ENCODE data around the gene PLCL2.
"Not testable (repeated sequence)": the region's sequence is repeated elsewhere in the genome, so short reads cannot be mapped to it uniquely, and the experiment has no call there.

Gene PLCL2

DNA sequence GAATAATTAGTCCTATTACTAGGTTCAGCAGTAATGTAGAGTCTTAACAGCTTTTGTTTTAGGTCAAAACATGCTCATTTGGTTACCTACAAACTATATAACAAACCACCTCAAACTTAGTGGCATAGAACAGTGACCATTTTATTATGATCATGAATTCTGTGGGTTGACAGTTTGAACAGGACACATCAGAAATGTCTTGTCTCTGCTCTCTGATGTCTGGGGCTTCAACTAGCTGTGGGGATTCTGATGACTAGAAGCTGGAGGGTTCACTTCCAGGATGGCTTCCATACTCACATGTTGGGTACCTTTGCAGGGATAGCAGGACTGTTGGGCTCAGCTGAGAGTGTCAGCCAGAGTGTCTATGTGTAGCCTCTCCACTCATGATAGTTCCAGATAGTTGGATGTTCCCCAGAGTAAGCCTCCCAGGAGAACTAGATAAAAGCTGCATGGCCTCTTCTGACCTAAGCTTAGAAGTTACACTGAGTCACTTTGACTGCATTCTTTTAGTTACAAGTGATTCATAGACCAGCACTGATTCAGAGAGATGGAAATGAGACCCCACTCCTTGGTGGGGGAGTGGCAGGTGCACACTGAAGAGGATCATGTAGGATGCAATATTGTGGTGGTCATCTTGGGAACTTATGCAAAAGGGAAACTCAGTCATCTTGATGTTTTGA is 32.6 kb downstream of the PLCL2 start:
- DNase-seq (ENCODE audit: low spot score): no peak

DNA sequence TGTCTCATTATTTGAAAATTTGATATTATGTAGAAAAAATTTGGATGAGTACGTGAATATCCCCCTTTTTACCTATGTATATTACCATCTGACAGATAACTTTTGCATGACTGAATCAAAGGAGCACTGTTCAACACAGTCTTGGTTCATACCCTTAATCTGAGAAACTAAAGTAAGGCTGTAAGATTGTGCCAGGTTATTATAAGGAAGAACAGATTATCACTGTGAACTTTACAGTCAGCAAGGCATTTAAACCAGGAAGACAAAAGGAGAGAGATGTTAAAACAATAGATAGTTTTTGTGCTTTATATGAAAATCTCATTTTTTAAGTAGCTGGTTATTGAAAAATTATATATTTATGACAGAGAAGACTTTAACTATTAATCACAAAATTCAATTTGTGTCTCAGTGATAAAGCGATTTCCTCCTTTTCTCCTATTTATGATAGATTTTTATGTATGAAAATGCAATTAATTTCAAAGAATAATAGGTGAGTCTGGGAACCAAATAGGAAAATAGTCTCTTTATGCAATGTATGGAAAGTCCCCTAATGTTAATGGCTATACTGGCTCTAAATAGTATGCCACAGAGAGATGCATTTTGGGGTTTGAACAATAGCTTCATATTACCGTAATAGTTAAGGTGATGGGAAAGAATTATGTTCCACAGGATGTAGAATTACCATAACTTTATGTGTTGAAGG is 33.4 kb downstream of the PLCL2 start:
- no peak for DNase-seq (ENCODE audit: low spot score)

DNA sequence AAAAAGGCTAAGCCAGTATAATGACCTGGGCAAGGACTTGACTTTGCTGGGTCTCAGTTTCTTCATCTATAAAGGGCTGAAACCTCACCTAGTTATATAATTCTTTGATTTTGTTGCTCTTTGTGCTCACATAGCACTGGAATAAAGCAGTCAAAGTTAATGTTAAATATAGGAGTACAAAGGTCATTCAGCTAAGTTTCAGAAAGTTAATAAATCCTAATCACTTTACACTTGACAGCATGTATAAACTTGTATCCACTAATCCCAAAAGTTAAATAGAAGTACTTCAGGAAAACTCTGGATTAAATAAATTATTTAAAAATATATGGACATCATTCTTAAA is 33.9 kb downstream of the PLCL2 start:
- no peak for DNase-seq (ENCODE audit: low spot score)

DNA sequence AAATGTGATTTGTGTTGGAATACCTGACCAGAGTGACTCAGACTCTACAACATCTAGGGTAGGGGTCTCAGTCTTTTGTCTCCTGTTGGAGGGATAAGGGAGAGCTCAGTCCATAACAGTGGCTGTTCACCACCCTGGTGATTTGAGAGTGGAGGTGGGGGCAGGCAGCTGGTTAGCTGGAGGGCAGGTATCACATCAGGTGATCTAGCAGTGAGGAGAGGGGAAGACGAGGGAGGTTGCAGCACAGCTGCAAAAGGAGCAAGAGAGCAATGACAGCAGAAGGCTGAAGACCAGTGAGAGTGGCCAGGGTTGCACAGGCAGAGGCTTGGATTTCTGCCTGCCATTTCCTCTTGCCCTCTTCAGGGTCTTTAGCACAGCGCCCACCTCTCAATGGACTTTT is 38.4 kb downstream of the PLCL2 start:
- DNase-seq (ENCODE audit: low spot score): no peak

DNA sequence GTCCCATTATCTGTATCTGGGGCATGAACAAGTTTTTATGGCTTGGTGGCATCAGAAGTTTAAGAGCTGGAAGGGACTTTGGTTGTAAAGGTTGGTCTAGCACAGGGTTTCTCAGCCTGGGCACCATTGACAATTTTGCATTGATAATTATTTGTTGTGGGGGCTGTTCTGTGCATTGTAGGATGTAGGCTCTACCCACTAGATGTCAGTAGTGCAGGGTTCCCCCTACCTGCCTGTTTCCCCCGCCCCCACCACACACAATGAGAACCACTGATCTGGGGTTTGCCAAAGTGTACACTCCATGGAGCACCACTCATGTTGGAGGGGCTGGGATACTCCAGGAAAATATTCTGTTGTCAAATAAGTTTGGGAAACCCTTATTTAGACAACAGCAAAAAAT is 42.7 kb downstream of the PLCL2 start:
- no peak for DNase-seq (ENCODE audit: low spot score)

DNA sequence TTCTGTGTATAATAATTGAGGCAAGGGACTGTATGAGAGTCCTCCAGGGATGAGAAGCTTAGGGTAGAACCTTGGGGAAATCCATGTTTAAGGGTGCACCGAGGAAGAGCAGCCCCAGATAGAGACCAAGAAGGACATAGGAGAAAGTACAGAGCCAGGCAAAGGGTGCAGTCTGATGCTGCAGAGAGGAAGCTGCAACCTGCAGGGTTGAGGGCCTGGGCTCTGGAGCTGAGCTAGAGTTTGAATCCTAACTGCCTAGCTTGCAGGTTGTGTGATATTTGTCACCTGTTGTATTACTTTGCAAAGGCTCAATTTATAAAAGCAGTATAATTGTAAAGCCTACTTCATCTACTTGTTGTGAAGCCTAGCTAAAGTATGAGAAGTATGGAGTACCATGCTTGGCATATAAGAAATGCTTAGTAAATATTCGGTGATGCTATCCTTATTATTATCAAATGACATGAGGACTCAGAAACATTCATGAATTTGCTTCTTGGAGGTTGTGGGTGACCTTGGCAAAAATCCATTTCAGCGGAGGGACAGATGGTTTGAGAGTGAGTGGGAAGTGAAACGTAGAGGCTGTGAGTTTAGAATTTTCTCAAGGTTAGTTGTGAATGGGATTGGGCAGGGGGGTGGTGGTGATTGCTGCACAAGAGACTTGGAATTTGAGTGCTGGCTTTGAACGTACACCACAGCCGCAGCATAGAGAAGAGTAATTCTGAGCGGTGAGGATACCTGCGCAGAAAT is 43.8 kb downstream of the PLCL2 start:
- DNase-seq (ENCODE audit: low spot score): no peak

DNA sequence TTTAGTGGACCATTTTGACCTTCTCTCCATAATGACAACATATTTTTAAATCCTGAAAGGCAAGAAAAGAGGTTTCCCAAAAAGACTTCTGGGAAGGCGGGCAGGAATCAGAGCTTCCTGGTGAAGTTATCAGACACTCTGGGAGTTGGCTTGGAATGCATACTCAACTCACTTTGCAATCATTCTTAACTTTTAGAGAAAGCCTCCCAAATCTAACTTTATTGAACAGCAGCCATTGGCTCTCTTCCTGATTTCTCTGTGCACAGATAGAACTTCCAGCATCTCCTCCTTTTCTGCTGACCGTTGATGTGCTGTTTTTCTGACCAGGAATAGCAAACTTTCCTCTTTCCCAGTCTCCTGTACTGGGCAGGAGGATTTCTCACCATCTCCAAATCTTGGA is 44.6 kb downstream of the PLCL2 start:
- no peak for DNase-seq (ENCODE audit: low spot score)

DNA sequence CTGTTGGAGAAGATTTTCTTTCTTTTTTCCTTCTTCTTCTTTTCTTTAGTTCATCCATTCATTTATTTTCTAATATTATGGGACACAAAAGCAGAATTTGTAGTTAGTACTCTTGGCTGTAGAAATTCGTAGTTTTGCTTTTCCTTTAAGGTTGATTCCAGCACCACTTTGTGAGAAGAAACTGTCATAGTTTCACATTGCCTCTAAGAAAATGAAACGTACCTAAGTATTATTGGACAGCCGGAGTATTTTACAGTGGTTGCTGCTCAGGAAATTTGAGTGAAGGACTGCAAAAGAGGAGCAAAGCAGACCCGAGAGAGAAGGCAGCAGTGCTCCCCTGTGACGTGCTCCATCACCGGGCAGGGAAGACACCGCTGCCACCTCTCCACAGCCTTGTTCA is 48.1 kb downstream of the PLCL2 start:
- DNase-seq (ENCODE audit: low spot score): no peak

DNA sequence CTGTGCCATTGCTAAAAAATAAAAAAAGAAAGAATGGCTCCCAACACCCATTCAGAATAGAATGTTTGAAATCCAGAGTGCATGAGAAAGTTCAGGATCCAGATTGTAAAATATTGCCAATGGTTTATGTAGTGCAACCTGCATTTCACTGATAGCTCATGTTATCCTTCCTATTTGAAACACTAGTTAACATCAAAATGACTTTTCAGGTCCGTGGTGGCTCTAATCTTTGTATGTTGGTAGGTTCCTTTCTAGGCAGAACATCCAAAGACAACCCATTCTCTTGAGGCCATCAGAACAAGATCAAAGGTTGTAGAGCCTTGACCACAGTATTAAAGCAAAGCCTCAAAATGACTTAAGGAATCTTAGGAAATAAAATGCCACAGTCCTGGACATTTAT is 51.0 kb downstream of the PLCL2 start:
- DNase-seq (ENCODE audit: low spot score): no peak

DNA sequence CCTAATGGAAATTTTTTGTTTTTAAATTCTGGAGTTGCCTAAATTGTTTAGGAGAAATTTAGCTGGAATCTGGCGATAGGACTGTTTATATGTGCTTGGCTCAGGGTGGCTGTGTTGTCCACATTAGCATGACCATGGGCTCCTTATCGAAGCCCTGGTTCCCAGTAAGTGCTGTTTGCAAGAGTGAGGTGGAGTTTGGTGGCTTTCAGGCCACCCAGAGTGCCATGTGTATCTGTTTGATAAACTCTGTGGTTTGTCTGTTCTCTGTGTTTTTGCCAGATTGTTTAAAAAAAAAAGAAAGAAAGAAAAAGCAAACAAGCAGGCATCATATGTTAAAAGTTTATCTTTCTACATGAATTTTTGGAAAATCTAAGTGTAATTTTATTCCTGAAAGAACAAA is 51.5 kb downstream of the PLCL2 start:
- peak; percentile 23 for DNase-seq (ENCODE audit: low spot score)

DNA sequence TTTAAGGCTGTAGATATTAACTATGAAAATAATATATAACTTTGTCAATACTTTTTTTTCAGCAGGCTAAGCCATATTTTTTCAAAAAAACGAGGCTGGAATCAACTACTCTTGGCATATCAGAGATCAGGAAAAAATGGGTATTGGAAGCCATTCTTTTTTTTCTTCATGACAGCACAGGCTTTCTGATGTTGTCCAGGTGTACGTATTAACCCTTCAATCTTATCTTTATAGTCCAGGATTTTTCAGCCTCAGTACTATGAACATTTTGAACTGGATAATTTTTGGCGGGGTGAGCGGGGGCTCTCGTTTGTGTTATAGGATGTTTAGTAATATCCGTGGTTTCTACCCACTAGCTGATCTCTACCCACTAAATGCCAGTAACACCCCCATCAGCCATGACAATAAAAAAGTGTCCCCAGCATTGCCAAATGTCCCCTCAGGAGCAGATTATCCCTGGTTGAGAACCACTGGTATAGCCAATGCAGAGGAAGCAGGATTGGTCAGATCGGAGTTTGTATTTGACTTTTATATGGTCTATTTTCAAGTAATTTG is 52.0 kb downstream of the PLCL2 start:
- DNase-seq (ENCODE audit: low spot score): no peak

DNA sequence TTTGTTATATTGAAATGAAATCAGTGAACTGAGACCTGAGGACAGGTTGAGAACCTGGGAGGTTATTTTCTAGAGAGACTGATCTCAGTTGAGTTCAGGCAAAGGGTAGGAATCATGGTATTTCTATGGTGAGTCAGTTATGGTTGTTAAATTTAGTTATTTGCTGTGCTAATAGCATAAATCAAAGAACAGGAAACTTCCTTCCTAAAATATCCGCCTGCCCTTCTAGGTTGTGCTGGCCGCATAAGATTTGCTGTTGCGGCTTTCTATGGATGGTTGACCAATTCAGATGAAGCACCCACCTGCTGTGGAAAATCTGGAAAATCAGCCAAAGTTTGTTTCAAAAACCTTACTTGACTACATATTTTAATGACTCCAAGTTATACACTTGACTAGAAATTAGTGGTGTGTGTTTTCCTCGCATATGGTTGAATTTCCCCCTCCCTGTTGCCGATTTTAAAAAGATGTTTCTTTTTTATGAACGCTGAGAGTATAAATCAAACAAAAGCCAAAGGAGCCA is 52.6 kb downstream of the PLCL2 start:
- DNase-seq (ENCODE audit: low spot score): no peak

DNA sequence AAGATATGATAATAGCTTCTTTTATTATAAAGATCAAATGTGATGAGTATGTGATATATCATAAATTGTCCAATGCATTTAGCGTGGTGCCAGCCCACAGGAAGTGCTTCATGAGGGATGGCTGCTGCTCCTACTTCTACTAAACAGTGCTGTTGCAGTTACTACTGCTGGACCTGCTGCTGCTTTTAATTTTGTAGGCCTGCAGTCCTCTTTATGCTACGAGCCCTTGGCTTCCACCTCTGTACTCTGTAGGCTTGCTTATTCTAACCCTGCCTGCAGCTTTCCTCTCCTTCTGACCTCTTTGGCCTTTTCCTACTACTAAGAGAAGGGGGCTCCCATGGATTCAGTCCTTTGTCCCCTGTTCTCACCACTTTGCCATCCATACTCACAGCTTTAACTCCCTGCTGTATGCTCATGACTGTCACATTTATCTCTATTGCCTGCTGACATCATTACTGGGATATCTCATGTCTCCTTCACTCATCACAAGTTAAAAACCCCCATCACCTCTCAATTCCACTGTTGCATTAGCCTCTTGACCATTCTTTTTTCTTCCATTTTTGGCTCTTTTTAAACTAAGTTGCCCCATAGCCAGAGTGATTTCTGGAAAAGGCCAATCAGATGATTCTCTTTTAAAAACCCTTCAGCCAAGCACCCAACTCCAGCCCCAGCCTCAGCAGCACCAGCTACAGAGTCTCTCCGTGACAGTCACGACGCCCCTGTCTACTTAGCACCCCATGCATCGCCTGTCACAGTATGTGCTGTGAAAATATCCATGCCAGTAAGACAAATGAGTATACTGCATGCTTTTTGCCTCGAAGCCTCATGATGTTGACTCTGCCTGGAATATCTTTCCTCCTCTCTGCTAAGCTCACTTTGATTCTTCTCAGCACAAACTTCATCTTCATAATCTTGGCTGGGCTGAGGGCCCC is 56.3 kb downstream of the PLCL2 start:
- no peak for DNase-seq (ENCODE audit: low spot score)

DNA sequence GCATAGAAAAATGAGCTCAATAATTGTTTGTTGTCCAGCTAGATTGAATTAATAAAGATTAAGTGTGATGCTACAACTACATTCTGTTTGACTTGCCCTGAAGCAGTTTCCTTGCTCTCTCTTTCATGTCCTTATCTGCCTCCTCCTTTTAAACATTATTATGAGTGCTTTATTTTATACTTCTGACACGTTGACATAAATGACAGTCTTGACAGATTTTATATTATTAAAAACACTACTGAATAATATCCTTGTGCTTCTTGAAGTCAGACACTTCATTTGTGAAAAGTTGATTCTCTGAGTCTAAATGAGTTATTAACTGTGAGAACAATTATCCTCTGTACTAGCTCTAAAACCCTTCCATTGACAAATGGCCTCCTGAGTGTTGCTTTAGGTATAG is 58.2 kb downstream of the PLCL2 start:
- DNase-seq (ENCODE audit: low spot score): no peak

DNA sequence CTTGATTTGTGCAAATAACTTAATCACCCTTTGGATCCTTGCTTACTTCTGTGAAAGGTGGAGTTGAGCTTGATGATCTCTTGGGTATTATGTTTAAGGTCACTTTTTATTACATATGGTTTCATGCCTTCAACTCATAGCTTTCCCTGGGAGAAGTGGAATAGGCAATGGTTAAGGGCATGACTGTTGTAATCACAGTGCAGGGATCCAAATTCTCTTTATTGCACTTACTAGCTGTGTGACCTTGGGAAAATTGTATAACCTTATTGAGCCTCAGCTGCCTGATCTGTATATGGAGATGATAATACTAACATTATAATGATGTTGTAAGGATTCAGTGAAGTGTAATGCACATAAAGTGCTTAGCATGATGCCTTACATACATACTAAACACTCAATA is 59.1 kb downstream of the PLCL2 start:
- no peak for DNase-seq (ENCODE audit: low spot score)

DNA sequence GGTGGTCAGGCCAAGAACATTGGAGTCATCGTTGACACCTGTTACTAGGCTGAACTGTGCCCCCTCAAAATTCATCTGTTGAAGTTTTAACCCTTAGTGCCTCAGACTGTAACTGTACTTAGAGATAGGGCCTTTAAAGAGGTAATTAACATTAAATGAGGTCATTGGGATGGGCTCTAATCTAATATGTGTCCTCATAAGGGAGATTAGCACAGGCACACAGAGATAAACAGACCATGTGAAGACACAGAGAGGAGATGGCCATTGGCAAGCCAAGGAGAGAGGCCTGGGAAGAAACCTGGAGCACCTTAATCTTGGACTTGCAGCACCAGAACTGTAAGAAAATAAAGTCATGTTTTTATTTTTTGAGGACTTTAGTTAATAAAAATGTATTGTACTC is 59.6 kb downstream of the PLCL2 start:
- DNase-seq (ENCODE audit: low spot score): no peak

DNA sequence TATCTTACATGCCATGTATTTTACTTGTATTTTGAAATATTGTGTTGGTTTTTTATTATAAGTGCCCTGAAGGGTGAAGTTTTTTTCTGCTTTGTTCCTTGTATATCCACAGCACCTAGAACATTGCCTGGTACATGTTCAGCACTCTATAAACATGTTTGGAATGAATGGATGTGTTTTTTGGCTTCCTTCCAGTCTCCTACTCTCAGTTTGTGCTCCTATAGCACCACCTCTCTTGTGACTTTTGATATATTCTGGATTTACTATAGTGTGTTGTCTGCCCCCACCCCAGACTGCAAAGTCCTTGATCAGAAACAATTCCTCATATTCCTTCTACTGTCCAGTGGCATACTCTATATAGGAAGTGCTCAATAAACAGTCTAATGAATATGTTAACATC is 60.6 kb downstream of the PLCL2 start:
- no peak for DNase-seq (ENCODE audit: low spot score)

DNA sequence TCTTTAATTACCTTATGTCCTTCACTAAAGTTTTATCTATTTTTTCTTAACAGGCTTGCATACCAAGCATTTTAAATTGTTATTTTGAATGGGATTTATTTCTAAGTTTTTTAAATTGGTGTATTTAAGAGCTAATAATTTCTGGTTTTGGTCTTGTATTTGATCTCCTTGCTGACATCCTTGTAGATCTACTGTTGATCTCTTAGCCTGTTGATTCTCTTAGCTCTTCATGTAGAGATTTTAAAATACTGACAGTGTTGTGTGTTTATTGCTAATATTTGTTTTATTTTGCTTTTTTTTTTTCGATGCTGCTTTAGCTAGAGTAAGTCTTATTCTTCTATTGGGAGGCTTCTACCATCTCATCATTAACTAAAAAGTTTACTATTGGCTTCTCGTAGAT is 65.5 kb downstream of the PLCL2 start:
- no peak for DNase-seq (ENCODE audit: low spot score)

DNA sequence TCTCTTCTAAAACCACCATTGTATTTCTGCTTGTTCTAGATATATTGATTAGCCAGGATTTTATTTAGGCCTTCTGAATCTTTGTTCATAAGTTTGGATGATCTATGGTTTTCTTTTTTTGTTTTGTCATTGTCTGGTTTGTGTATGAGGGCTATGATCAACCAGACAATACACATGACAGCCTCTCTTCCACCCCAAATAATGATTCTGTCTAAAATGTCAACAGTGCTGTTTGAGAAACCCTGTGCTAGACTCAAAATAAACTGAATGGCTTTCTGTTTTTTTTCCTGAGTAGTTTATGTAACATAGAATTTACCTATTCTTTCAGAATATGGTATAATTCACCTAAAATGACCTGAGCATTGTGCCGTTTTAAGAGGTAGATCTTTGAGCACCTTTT is 66.1 kb downstream of the PLCL2 start:
- DNase-seq (ENCODE audit: low spot score): no peak

DNA sequence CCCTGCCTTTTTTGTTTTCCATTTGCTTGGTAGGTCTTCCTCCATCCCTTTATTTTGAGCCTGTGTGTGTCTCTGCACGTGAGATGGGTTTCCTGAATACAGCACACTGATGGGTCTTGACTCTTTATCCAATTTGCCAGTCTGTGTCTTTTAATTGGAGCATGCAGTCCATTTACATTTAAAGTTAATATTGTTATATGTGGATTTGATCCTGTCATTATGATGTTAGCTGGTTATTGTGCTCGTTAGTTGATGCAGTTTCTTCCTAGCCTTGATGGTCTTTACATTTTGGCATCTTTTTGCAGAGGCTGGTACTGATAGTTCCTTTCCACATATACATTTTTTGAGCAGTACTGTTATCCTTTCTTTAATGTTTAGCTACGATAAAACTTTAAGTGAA is 73.1 kb downstream of the PLCL2 start:
- DNase-seq (ENCODE audit: low spot score): not testable (repeated sequence)

DNA sequence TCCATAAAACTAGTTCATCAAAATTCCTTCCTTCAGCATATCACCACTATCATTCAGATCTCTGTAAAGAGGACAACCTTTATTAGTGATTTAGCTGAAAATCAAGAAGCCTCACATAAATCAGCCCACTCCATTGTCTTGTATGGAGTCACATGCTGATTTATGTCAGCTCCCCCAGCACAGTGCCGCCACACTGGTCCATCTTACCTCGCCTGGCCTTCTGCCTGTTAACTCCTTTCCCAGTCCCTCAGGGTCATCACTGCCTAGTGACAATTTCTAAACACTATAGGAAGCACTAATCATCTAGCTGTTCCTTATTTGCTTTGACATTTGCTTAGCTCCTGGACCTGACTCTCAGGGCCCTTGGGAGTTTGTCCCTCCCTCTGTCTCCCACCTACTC is 75.4 kb downstream of the PLCL2 start:
- DNase-seq (ENCODE audit: low spot score): no peak

Measured in CD4-positive, alpha-beta T cell treated with Interleukin-6 at 100 ng/mL for 8 hours (primary cell).